Liver (tissue), 9 donors: ENCODE measurements around the gene DMD. TPM values are rescaled to one million over a fixed set of nuclear protein-coding genes. Genes with fewer than 3 reads are reported as not detected.

Experiments used
- DNase-seq: peaks from one replicate; pipeline ENCODE4 v3.0.0-alpha.2; 2017; ENCODE audit warnings: low spot score
- H3K27ac ChIP-seq, 2 donors: one replicate each; pipeline ENCODE4 v1.7.0; 2013; ENCODE audit warnings: inconsistent platforms in 2 of 2, low read length in 2 of 2, control low read depth in 1 of 2, low read depth in 1 of 2, mild to moderate bottlenecking in 1 of 2
- H3K27me3 ChIP-seq, 4 donors: one replicate each; pipeline versions ENCODE4 v1.6.1 to v1.7.0; 2013; ENCODE audit warnings: low read length in 3 of 4, inconsistent platforms in 1 of 4, mild to moderate bottlenecking in 1 of 4, moderate library complexity in 1 of 4; ENCODE audit not compliant: control insufficient read depth in 4 of 4, insufficient read depth in 4 of 4
- H3K36me3 ChIP-seq, 4 donors: one replicate each; pipeline versions ENCODE4 v1.6.1 to v1.7.0; 2013; ENCODE audit warnings: low read length in 3 of 4, mild to moderate bottlenecking in 3 of 4, low read depth in 1 of 4, moderate library complexity in 1 of 4; ENCODE audit not compliant: control insufficient read depth in 4 of 4, insufficient read depth in 3 of 4
- H3K4me1 ChIP-seq, 4 donors: one replicate each; pipeline versions ENCODE4 v1.6.1 to v1.7.0; 2013; ENCODE audit warnings: low read length in 3 of 4, mild to moderate bottlenecking in 3 of 4, moderate library complexity in 1 of 4; ENCODE audit not compliant: control insufficient read depth in 4 of 4, insufficient read depth in 4 of 4
- H3K4me3 ChIP-seq, 3 donors: one replicate each; pipeline versions ENCODE4 v1.6.1 to v1.7.0; 2013; ENCODE audit warnings: low read length in 3 of 3, control low read depth in 1 of 3, low read depth in 1 of 3, mild to moderate bottlenecking in 1 of 3
- H3K9ac ChIP-seq, 2 donors: one replicate each; pipeline ENCODE4 v1.7.0; 2013; ENCODE audit warnings: low read length in 2 of 2, mild to moderate bottlenecking in 2 of 2, moderate library complexity in 2 of 2, control low read depth in 1 of 2, low read depth in 1 of 2
- H3K9me3 ChIP-seq, 4 donors: one replicate each; pipeline versions ENCODE4 v1.6.1 to v1.7.0; 2013; ENCODE audit warnings: low read length in 3 of 4; ENCODE audit not compliant: control insufficient read depth in 4 of 4
- EGR1 ChIP-seq, 2 donors: IDR thresholded peaks; 2 replicates each; pipeline ENCODE4 v1.6.1; 2016 to 2018; ENCODE audit warnings: antibody characterized with exemption in 2 of 2, low read depth in 2 of 2
- GABPA ChIP-seq, 2 donors: IDR thresholded peaks in 1 of 2; conservative IDR thresholded peaks in 1 of 2; 2 replicates each; pipeline ENCODE4 v1.6.1; 2016; ENCODE audit warnings: antibody characterized with exemption in 2 of 2, mild to moderate bottlenecking in 1 of 2, moderate library complexity in 1 of 2
- HNF4G ChIP-seq: IDR thresholded peaks from 2 replicates; pipeline ENCODE4 v1.6.1; 2016; ENCODE audit warnings: antibody characterized with exemption
- NR2F2 ChIP-seq: IDR thresholded peaks from 2 replicates; pipeline ENCODE4 v1.6.1; 2016; ENCODE audit warnings: antibody characterized with exemption
- RAD21 ChIP-seq, 2 donors: IDR thresholded peaks; 2 replicates each; pipeline ENCODE4 v1.6.1; 2016; ENCODE audit warnings: antibody characterized with exemption in 2 of 2, mild to moderate bottlenecking in 2 of 2
- RXRA ChIP-seq, 2 donors: IDR thresholded peaks; 2 replicates each; pipeline ENCODE4 v1.6.1; 2017 to 2018; ENCODE audit warnings: antibody characterized with exemption in 2 of 2, mild to moderate bottlenecking in 1 of 2
- SP1 ChIP-seq: IDR thresholded peaks from 2 replicates; pipeline ENCODE4 v1.6.1; 2018; ENCODE audit warnings: antibody characterized with exemption, mild to moderate bottlenecking
- TAF1 ChIP-seq: conservative IDR thresholded peaks from 2 replicates; pipeline ENCODE4 v1.6.1; 2016; ENCODE audit warnings: antibody characterized with exemption, mild to moderate bottlenecking
- YY1 ChIP-seq: IDR thresholded peaks from 2 replicates; pipeline ENCODE4 v1.6.1; 2016; ENCODE audit warnings: antibody characterized with exemption, mild to moderate bottlenecking
- WGBS: extraction: QIAGEN DNeasy Blood & Tissue Kit; methylation state at CpG from one replicate; pipeline ENCODE4 v1.1.7; 2013; 5-methylcytosine and 5-hydroxymethylcytosine counted together
- polyA plus RNA-seq, 2 donors: library from polyadenylated mRNA; stranded (reverse) in 1 of 2; unstranded in 1 of 2; fragments of 200-250 nt in 1 of 2; fragments of >200 nt in 1 of 2; fragmentation: Nextera tagmentation in 1 of 2; extraction: Ambion mirVana in 1 of 2; gene quantifications; one replicate each; pipeline versions ENCODE4 v1.2.1 to v1.2.3, GENCODE V29; 2013 to 2015
- total RNA-seq, 2 donors: library from RNA; depleted of rRNA; stranded (reverse); fragments of >200 nt; gene quantifications; one replicate each; pipeline ENCODE4 v1.2.3, GENCODE V29; 2014
- TF ChIP-seq, protein P1 (sequence below): IDR thresholded peaks from 2 replicates; pipeline ENCODE4 v1.6.1; 2016; ENCODE audit warnings: antibody characterized with exemption
- TF ChIP-seq, protein P2 (sequence below): IDR thresholded peaks from 2 replicates; pipeline ENCODE4 v1.6.1; 2016; ENCODE audit warnings: antibody characterized with exemption
- TF ChIP-seq, protein P3 (sequence below): IDR thresholded peaks from 2 replicates; pipeline ENCODE4 v1.6.1; 2016; ENCODE audit warnings: antibody characterized with exemption, mild to moderate bottlenecking
- TF ChIP-seq, protein P4 (sequence below): IDR thresholded peaks from 2 replicates; pipeline ENCODE4 v1.6.1; 2016; ENCODE audit warnings: antibody characterized with exemption
- TF ChIP-seq, protein P5 (sequence below): fragments of 150-350 bp; IDR thresholded peaks from 2 replicates; pipeline ENCODE4 v1.5.1; 2017; ENCODE audit warnings: improper control_type of control experiment, low read depth, low read length; ENCODE audit not compliant: missing input control
- donor health status: healthy.
- donor health status: healthy.
- donor health status: healthy.
- donor health status: healthy.
- donor health status: healthy.

The DMD gene
- total and polyA plus RNA-seq, 4 donors: 14.6 to 61.9 (median 23.9) TPM

DNA sequence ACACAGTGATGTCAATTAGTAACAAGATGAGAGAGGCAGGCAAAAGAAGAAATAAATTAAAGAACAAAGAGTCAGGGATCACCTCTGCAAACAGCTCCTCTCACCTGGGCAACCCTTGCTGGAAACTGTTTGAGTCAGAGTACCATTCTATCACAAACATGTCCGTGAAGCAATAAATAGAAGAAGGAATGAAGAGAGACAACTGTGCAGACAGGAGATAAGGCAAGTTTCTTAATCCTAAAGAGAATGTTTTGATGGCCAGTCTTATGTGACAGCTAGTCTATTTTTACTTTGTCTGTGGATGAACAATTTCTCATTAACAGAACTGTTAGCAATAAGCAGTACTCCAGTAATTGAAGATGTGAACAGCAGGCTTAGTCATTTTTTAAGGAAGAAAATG, 422.4 kb downstream of the DMD start:
- DNase-seq: no peak
- H3K9me3 ChIP-seq: no peaks in the 10 kb centered on the region
- 33% methylated on average over 1 of the region's 1 CpG for WGBS
- H3K27me3 ChIP-seq: peaks cover 0 to 5% (median 0%) of the 10 kb centered on the region in 4 donors
- H3K4me1 ChIP-seq: no peaks in the 10 kb centered on the region
- TF ChIP-seq, protein P1, sequence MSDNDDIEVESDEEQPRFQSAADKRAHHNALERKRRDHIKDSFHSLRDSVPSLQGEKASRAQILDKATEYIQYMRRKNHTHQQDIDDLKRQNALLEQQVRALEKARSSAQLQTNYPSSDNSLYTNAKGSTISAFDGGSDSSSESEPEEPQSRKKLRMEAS: no peak
- TF ChIP-seq YY1 (no peak), RXRA (IDR thresholded peaks at IDR 0.05) (no peak), GABPA (IDR thresholded peaks at IDR 0.05 in 1 of 2, conservative IDR thresholded peaks at IDR 0.05 in 1 of 2) (no peak), SP1 (no peak), HNF4G (no peak)
- TF ChIP-seq, protein P2, sequence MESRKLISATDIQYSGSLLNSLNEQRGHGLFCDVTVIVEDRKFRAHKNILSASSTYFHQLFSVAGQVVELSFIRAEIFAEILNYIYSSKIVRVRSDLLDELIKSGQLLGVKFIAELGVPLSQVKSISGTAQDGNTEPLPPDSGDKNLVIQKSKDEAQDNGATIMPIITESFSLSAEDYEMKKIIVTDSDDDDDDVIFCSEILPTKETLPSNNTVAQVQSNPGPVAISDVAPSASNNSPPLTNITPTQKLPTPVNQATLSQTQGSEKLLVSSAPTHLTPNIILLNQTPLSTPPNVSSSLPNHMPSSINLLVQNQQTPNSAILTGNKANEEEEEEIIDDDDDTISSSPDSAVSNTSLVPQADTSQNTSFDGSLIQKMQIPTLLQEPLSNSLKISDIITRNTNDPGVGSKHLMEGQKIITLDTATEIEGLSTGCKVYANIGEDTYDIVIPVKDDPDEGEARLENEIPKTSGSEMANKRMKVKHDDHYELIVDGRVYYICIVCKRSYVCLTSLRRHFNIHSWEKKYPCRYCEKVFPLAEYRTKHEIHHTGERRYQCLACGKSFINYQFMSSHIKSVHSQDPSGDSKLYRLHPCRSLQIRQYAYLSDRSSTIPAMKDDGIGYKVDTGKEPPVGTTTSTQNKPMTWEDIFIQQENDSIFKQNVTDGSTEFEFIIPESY: no peak
- no peak overlapping the region for H3K9ac ChIP-seq
- H3K36me3 ChIP-seq: no peaks in the 10 kb centered on the region
- H3K4me3 ChIP-seq: no peak overlapping the region
- H3K27ac ChIP-seq: no peak overlapping the region

DNA sequence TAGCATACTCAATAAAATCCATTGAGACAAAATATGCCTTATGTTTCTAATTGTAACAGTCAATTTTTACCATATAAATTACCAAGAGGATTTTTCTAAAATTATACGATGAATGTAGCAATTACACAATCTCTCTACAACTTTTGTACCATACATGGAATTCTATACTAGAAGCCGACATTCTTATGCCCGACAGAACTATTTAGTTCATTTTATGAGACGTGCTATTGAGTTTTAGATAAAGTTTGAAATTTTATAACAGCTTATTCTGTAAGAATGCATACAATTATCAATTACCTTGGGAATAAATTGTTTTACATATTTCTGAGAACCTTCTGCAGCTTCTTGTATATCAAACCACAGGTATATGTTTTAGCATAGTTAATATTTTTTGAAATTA, 431.2 kb downstream of the DMD start:
- Histone ChIP-seq H3K9me3 (no peaks in the 10 kb centered on the region), H3K36me3 (no peaks in the 10 kb centered on the region), H3K4me1 (no peaks in the 10 kb centered on the region), H3K4me3 (no peak overlapping the region), H3K27ac (no peak overlapping the region), H3K9ac (no peak overlapping the region), H3K27me3 (no peaks in the 10 kb centered on the region)
- 86% methylated on average over 4 of the region's 4 CpGs for WGBS
- TF ChIP-seq HNF4G (no peak), RXRA (IDR thresholded peaks at IDR 0.05) (no peak), YY1 (no peak), RAD21 (IDR thresholded peaks at IDR 0.05) (no peak), EGR1 (IDR thresholded peaks at IDR 0.05; ENCODE audit: low read depth in 2 of 2) (no peak), TAF1 (no peak)
- TF ChIP-seq, protein P3, sequence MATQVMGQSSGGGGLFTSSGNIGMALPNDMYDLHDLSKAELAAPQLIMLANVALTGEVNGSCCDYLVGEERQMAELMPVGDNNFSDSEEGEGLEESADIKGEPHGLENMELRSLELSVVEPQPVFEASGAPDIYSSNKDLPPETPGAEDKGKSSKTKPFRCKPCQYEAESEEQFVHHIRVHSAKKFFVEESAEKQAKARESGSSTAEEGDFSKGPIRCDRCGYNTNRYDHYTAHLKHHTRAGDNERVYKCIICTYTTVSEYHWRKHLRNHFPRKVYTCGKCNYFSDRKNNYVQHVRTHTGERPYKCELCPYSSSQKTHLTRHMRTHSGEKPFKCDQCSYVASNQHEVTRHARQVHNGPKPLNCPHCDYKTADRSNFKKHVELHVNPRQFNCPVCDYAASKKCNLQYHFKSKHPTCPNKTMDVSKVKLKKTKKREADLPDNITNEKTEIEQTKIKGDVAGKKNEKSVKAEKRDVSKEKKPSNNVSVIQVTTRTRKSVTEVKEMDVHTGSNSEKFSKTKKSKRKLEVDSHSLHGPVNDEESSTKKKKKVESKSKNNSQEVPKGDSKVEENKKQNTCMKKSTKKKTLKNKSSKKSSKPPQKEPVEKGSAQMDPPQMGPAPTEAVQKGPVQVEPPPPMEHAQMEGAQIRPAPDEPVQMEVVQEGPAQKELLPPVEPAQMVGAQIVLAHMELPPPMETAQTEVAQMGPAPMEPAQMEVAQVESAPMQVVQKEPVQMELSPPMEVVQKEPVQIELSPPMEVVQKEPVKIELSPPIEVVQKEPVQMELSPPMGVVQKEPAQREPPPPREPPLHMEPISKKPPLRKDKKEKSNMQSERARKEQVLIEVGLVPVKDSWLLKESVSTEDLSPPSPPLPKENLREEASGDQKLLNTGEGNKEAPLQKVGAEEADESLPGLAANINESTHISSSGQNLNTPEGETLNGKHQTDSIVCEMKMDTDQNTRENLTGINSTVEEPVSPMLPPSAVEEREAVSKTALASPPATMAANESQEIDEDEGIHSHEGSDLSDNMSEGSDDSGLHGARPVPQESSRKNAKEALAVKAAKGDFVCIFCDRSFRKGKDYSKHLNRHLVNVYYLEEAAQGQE: no peak
- TF ChIP-seq, protein P4, sequence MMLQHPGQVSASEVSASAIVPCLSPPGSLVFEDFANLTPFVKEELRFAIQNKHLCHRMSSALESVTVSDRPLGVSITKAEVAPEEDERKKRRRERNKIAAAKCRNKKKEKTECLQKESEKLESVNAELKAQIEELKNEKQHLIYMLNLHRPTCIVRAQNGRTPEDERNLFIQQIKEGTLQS: no peak
- no peak for DNase-seq

DNA sequence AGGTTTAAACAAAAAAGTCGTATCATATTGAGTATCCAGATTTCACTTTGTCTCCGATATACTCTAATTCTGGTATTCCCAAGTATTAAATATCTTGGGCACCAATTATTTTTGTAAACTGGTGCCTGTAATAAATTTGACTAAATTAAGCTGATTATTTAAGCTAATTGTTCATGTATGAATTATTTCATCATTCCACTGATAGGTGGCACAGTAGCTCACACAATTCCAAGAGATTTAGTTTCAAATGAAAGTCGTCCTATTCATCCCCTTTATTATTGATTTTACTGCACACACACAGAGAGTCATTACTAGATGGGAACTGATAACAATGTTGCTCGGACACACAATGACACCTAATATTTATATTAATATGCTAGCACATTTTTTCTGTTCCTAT, 432.4 kb downstream of the DMD start:
- H3K9me3 ChIP-seq: peaks cover 0 to 2% (median 0%) of the 10 kb centered on the region in 4 donors
- no peaks in the 10 kb centered on the region for H3K4me1 ChIP-seq
- no peak overlapping the region for H3K27ac ChIP-seq
- 59% methylated on average over 4 of the region's 4 CpGs for WGBS
- no peak for DNase-seq
- TF ChIP-seq, protein P1: no peak
- TF ChIP-seq RXRA (IDR thresholded peaks at IDR 0.05): no peak
- TF ChIP-seq, protein P5, sequence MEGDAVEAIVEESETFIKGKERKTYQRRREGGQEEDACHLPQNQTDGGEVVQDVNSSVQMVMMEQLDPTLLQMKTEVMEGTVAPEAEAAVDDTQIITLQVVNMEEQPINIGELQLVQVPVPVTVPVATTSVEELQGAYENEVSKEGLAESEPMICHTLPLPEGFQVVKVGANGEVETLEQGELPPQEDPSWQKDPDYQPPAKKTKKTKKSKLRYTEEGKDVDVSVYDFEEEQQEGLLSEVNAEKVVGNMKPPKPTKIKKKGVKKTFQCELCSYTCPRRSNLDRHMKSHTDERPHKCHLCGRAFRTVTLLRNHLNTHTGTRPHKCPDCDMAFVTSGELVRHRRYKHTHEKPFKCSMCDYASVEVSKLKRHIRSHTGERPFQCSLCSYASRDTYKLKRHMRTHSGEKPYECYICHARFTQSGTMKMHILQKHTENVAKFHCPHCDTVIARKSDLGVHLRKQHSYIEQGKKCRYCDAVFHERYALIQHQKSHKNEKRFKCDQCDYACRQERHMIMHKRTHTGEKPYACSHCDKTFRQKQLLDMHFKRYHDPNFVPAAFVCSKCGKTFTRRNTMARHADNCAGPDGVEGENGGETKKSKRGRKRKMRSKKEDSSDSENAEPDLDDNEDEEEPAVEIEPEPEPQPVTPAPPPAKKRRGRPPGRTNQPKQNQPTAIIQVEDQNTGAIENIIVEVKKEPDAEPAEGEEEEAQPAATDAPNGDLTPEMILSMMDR: no peak
- TF ChIP-seq EGR1 (IDR thresholded peaks at IDR 0.05; ENCODE audit: low read depth in 2 of 2): no peak
- no peak for TF ChIP-seq YY1
- TF ChIP-seq, protein P3: no peak
- TF ChIP-seq HNF4G: no peak
- TF ChIP-seq NR2F2: no peak
- H3K4me3 ChIP-seq: no peak overlapping the region
- H3K36me3 ChIP-seq: no peaks in the 10 kb centered on the region
- no peak overlapping the region for H3K9ac ChIP-seq
- no peaks in the 10 kb centered on the region for H3K27me3 ChIP-seq
